LHCN-M2 (cell line): ENCODE data around the gene VPS13A. TPM values are rescaled to one million over a fixed set of nuclear protein-coding genes. Genes with fewer than 3 reads are reported as not detected.

Experiments
- DNase-seq: peaks from one replicate; pipeline ENCODE4 v3.0.0-alpha.2; 2012; ENCODE audit warnings: low read depth
- total RNA-seq: library from RNA; depleted of rRNA; stranded (reverse); fragments of >200 nt; gene quantifications from 2 replicates; pipeline ENCODE4 v1.2.3, GENCODE V29; 2014; rRNA removed

Gene VPS13A
- total RNA-seq, 1 experiment from 2014 or later = 8.8 TPM

DNA sequence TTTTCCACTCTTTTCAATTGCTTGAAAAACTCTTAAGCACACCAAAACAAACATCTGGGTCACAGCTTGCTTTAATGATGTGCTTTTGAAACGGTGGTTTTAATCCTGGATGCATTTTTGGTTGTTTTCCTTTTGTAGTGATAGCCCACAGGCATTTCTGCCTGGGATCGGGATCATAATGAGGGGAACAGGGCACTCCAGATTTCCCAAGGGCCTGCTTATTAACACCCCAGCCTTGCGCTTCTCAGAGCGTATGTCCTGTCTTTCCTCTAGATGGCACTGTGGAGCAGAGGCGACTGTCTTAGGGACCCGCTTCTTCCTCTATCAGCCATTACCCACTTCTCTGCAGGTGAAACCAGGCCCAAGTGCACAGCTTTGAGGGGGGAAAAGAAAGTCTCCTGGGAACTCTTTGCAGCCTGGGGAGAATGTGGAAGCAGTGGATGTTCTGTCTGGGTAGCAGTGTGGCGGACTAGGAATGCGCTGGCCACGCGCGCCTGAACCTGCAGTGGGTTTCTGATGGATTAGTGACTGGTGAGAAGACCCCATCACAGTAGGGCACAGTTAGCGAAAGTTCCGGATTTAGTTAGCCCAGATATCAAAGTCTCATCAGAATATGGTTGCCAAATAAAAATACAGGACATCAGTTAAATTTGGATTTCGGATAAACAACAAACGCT is 280.7 kb downstream of the VPS13A start:
- DNase-seq = peak; percentile 60

DNA sequence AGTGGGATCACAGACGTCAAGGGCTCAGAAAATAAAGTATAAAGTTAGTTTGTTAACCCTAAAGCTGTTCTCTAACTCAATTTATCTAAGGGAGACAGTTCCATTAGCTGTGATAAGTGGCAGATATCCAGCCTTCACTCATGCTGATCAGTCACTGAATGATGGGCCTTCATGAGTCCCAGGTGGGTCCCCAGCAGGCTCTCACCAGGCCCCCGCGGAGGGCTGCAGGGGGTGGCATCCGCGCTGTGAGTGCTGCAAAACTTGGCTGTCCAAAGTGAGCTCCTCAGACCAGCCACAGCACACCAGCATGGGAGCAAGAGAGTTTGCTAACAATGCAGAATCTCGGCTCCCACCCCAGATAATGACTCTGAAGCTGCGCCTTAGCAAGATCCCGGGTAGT is 283.6 kb downstream of the VPS13A start:
- DNase-seq = no peak

DNA sequence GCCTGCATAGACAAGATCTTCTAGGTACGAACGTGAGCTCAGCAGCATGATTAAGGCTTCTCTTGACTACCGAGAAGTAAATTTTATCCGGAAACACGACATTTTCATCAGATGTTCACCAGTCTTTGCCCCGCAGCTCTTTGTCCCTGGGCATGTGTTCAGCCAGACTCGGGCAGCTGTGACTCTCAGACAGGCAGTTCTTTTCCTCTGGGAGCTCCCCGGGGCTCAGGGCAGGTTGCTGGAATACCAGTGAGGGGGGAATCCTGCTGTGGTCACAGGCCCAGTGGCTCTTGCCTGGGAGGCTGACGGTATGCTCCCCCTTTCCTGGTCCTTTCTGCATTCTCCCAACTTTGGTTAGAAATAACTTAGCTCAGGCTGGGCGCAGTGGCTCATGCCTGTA is 284.7 kb downstream of the VPS13A start:
- DNase-seq = no peak

DNA sequence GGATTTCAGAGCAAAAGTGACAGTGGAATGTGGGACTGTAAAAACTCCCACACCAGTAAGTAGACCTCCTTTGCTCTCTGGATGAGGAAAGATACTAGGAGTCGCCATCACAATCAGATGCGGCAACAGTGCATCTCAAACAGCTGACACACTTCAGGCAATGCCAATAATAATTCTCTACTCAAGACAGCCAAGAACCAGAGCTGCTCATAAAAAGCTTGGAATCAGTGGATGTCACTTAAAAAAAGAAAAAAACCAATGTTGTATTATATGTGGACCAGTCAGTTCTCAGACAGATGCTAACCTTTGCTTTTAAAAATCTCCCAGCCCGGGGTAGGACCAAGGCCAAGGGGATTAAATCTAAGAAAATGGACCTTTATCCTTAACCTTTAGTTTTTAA is 285.8 kb downstream of the VPS13A start:
- DNase-seq = no peak

DNA sequence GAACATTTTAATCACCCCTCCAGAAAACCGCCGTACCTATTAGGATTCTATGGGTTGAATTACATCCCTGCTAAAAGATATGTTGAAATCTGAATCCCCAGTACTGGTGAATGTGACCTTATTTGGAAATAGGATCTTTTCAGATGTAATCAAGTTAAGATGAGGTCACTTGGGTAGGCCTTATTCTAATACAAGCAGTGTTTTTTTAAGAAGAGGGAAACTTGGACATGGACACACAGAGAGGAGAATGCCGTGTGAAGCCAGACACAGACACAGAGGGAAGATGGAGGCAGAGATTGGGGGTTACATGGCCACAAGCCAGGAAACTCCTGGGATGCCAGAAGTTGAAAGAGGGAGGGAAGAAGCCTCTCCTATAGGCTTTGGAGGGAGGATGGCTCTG is 287.3 kb downstream of the VPS13A start:
- DNase-seq = no peak

DNA sequence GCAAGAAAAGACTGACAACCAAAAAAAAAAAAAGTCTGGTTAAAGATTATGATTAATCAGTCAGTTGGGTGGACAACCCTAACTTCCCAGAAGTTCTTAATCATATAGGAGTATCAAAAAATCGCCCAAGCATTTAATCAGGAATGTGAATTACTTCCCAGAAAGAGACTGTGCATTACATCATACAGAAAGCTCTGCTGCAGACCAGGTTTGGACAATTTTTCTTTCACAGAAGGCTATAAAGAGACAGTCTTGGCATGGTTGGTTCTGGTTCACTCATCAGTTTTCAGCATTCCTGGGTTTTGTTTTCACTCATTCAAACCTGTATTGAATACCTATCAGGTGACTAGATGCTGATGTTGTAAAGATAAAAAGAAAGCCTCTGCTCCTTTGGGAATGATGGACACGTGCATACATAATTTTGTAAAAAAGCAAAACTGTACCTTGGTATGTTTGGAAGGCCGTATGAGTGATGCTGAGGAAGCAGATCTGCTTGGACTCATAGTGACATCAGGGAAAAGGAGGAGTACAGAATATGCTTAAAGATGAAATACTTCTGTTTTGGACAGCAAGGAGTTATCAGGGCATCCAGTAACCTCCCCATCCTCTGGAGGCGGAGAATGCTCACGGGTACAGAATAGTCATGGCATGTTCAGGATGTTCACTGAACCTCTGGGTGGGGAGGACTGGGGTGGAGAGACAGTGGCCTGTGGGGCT is 292.3 kb downstream of the VPS13A start:
- DNase-seq = no peak

Other genes starting within 250 kb of the VPS13A start
- gene FOXB2, start 157.9 kb upstream of the VPS13A start, total RNA-seq = not detected in 2 replicates